Skeletal muscle satellite cell (primary cell): ENCODE measurements around the gene SH3BGR.

Experiments
- H3K27me3 ChIP-seq: 2 replicates; pipeline ENCODE4 v1.7.0; 2013; ENCODE audit warnings: low read length; ENCODE audit not compliant: control insufficient read depth, insufficient read depth
- H3K36me3 ChIP-seq: 2 replicates; pipeline ENCODE4 v1.7.0; 2013; ENCODE audit warnings: mild to moderate bottlenecking, control low read depth, low read length; ENCODE audit not compliant: insufficient read depth
- H3K4me1 ChIP-seq: 2 replicates; pipeline ENCODE4 v1.7.0; 2013; ENCODE audit warnings: low read length; ENCODE audit not compliant: control insufficient read depth, insufficient read depth
- H3K4me2 ChIP-seq: 2 replicates; pipeline ENCODE4 v1.7.0; 2013; ENCODE audit warnings: mild to moderate bottlenecking, low read length
- H3K4me3 ChIP-seq: 2 replicates; pipeline ENCODE4 v1.7.0; 2013; ENCODE audit warnings: low read length
- H3K9ac ChIP-seq: 2 replicates; pipeline ENCODE4 v1.7.0; 2013; ENCODE audit warnings: mild to moderate bottlenecking, low read depth, low read length, moderate library complexity
- H3K9me3 ChIP-seq: replicated peaks from 2 replicates; pipeline ENCODE4 v1.7.0; 2013; ENCODE audit warnings: mild to moderate bottlenecking, control low read depth, low read length

The SH3BGR gene

GRCh38 chr21:39519835-39520234 lies 68.1 kb downstream of the SH3BGR start:
- Histone ChIP-seq H3K9me3 (no peaks in the 10 kb centered on the region), H3K36me3 (no peaks in the 10 kb centered on the region), H3K27me3 (peaks cover 3% of the 10 kb centered on the region), H3K4me1 (no peaks in the 10 kb centered on the region), H3K4me3 (no peak overlapping the region), H3K4me2 (no peak overlapping the region), H3K9ac (no peak overlapping the region)

- Histone ChIP-seq H3K36me3 (no peaks in the 10 kb centered on the region), H3K9me3 (no peaks in the 10 kb centered on the region), H3K9ac (no peak overlapping the region)
Measured at GRCh38 chr21:39523399-39523798, 71.6 kb downstream of the SH3BGR start.

GRCh38 chr21:39523915-39524314 lies 72.1 kb downstream of the SH3BGR start:
- Histone ChIP-seq H3K9ac (no peak overlapping the region), H3K36me3 (no peaks in the 10 kb centered on the region), H3K4me2 (no peak overlapping the region), H3K9me3 (no peaks in the 10 kb centered on the region), H3K4me3 (no peak overlapping the region), H3K4me1 (no peaks in the 10 kb centered on the region), H3K27me3 (no peaks in the 10 kb centered on the region)

More at GRCh38 chr21:39523399-39523798, 71.6 kb downstream of the SH3BGR start:
- H3K4me3 ChIP-seq = no peak overlapping the region
- no peak overlapping the region for H3K4me2 ChIP-seq
- H3K4me1 ChIP-seq = no peaks in the 10 kb centered on the region
- no peaks in the 10 kb centered on the region for H3K27me3 ChIP-seq

GRCh38 chr21:39525129-39525528 lies 73.4 kb downstream of the SH3BGR start:
- Histone ChIP-seq H3K27me3 (no peaks in the 10 kb centered on the region), H3K9me3 (no peaks in the 10 kb centered on the region)

GRCh38 chr21:39525601-39526000 lies 73.8 kb downstream of the SH3BGR start:
- Histone ChIP-seq H3K9me3 (no peaks in the 10 kb centered on the region), H3K4me2 (no peak overlapping the region), H3K4me1 (no peaks in the 10 kb centered on the region), H3K36me3 (no peaks in the 10 kb centered on the region), H3K27me3 (no peaks in the 10 kb centered on the region), H3K4me3 (no peak overlapping the region), H3K9ac (no peak overlapping the region)

More at GRCh38 chr21:39525129-39525528, 73.4 kb downstream of the SH3BGR start:
- H3K4me1 ChIP-seq = no peaks in the 10 kb centered on the region
- no peaks in the 10 kb centered on the region for H3K36me3 ChIP-seq
- H3K4me2 ChIP-seq = no peak overlapping the region
- H3K4me3 ChIP-seq = no peak overlapping the region
- H3K9ac ChIP-seq = no peak overlapping the region

DNA sequence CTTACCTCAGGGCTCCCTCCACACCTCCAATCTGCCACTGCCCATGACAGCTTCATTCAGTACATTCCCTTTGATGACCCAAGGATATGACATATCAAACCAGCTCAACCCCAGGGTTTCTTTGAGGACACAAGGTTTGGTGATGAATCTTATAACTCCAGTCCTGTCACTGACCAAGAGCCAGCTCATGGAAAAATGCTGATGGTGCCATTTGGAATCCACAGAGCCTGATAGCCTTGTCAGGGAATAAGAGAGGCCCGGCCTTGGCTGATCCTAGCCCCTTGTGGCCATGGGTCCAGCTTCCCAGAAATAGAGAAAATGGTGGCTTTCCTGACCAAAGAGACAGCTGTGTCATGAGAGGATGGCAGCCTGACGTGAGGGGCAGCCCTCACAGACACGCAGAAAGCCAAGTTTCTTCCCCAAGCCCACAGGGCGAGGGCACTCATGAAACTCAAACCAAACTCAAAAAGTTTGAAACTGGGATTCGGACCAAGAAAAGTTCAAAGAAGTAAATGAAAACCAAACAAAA lies 75.4 kb downstream of the SH3BGR start:
- Histone ChIP-seq H3K4me1 (no peaks in the 10 kb centered on the region), H3K36me3 (no peaks in the 10 kb centered on the region), H3K9ac (no peak overlapping the region), H3K9me3 (no peaks in the 10 kb centered on the region), H3K4me3 (no peak overlapping the region), H3K4me2 (no peak overlapping the region), H3K27me3 (no peaks in the 10 kb centered on the region)

DNA sequence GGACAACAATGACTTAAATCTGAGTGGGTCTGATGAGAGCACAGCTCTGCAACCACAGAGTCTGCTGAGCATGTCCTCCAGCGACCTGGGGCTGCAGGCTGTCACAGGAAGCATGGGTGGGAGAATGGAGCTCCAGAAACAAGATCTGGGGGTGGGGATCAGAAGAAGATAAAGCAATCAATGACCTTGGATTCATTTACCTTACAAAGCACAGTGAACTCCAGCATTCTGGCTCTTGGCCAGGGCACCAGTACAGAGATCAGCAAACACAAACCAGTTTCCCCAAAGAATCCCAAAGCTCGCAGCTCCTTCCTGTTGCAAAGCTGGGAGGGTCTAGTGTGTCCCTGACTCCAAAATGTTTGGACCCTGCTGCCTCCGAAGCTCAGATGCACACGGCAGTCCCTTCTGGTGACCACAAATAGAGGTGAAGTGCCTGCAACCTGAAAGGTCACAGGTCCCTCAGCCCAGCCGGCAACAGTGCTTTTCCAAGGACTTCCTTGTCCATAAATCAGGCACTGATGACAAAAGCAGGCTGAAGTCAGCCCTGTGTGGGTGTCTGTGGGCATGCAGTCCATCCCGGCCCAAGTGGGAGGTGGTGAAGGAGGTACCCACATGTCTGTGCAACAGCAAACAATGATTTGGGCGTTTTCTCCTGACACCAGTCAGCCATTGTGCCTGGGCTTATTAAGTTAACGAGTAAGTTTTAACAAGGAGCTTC lies 76.1 kb downstream of the SH3BGR start:
- H3K4me1 ChIP-seq = no peaks in the 10 kb centered on the region
- no peak overlapping the region for H3K4me2 ChIP-seq
- H3K9me3 ChIP-seq = no peaks in the 10 kb centered on the region
- no peak overlapping the region for H3K4me3 ChIP-seq
- no peaks in the 10 kb centered on the region for H3K36me3 ChIP-seq
- no peaks in the 10 kb centered on the region for H3K27me3 ChIP-seq
- no peak overlapping the region for H3K9ac ChIP-seq

- Histone ChIP-seq H3K4me1 (no peaks in the 10 kb centered on the region), H3K9ac (no peak overlapping the region), H3K36me3 (no peaks in the 10 kb centered on the region), H3K27me3 (no peaks in the 10 kb centered on the region), H3K4me2 (no peak overlapping the region), H3K9me3 (no peaks in the 10 kb centered on the region), H3K4me3 (no peak overlapping the region)
Measured at GRCh38 chr21:39529026-39529425, 77.3 kb downstream of the SH3BGR start.

GRCh38 chr21:39531064-39531463 lies 79.3 kb downstream of the SH3BGR start:
- Histone ChIP-seq H3K4me1 (no peaks in the 10 kb centered on the region), H3K27me3 (no peaks in the 10 kb centered on the region), H3K36me3 (no peaks in the 10 kb centered on the region), H3K4me2 (no peak overlapping the region), H3K9me3 (no peaks in the 10 kb centered on the region), H3K4me3 (no peak overlapping the region), H3K9ac (no peak overlapping the region)

DNA sequence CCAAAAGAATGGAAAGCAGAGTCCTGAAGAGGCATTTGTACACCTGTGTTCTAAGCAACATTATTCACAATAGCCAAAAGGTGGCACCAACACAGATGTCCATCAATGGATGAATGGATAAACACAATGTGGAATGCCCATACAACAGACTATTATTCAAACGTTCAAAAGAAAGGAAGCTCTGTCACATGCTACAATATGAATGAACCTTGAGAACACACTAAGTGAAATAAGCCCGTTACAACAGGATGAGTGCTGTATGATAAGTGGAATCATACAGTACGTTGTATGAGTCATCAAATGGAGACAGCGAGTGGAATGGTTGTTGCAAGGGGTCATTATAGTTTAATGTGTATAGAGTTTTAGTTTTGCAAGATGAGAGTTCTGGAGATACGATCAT lies 80.1 kb downstream of the SH3BGR start:
- Histone ChIP-seq H3K9ac (no peak overlapping the region), H3K27me3 (no peaks in the 10 kb centered on the region), H3K4me2 (no peak overlapping the region), H3K9me3 (no peaks in the 10 kb centered on the region), H3K36me3 (no peaks in the 10 kb centered on the region), H3K4me1 (no peaks in the 10 kb centered on the region), H3K4me3 (no peak overlapping the region)

DNA sequence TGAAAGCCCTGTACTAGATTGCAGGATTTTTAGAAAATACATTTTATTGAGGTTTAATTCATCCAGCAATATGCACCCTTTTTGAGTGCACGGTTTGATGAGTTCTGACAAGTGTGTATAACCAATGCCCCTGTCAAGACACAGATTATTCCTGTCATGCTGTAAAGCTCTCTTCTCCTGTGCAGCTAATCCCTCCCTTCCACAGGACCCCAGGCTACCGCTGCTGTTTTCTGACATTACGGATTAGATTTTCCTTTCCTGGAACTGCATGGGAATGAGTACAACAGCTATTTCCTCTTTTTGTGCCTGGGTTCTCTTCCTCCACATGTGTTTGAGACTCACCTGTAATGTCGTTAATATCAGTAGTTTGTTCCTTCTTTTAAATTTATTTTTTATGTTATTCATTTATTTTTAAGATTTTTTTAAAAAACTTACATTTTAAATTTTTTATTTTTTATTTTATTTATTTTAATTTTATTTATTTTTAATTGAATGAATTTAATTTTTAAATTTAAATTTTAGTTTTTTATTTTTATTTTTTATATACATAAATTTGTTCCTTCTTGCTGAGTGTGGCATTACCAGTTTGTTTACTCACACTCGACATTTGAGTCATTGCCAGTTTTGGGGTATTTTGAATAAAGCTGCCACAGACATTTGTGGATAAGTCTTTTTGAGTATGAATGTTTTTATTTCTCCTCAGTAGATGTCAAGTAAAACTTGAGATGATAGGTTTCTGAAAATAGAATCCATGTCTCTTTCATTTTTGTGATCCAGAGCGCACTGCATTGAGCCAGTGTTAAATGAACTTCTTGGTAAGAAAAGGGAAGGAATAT lies 82.0 kb downstream of the SH3BGR start:
- no peaks in the 10 kb centered on the region for H3K4me1 ChIP-seq
- no peaks in the 10 kb centered on the region for H3K36me3 ChIP-seq
- H3K4me3 ChIP-seq = no peak overlapping the region
- H3K9ac ChIP-seq = no peak overlapping the region
- H3K4me2 ChIP-seq = no peak overlapping the region
- H3K9me3 ChIP-seq = no peaks in the 10 kb centered on the region
- H3K27me3 ChIP-seq = no peaks in the 10 kb centered on the region
